WTC11 (cell line): ENCODE results near the gene IFT20. TPM values are rescaled to one million over a fixed set of nuclear protein-coding genes. Genes with fewer than 3 reads are reported as not detected.

ENCODE experiments used
- ATAC-seq: fragments of 200-7000 bp; cut with Tn5 transposase; 2 replicates; pipeline ENCODE4 v1.10.0; 2021; ENCODE audit warnings: mild to moderate bottlenecking, moderate library complexity
- CTCF ChIA-PET: fragments of 300-600 bp; sonication (Branson Sonifier 250); formaldehyde crosslinking; loops from one replicate; lab custom pipeline; 2021; ENCODE audit warnings: antibody characterized with exemption; lab: Charles Lee
- POLR2A ChIA-PET: fragments of 350-600 bp; sonication (Branson Sonifier 250); formaldehyde crosslinking; loops from one replicate; lab custom pipeline; 2021; ENCODE audit warnings: antibody characterized with exemption; lab: Charles Lee
- DNase-seq: peaks from one replicate; pipeline ENCODE4 v3.0.0; 2021; ENCODE audit warnings: low spot score
- H3K27ac Mint-ChIP-seq: 2 replicates; pipeline ENCODE4 v1.8.0; 2021; ENCODE audit warnings: mixed read lengths
- H3K27me3 Mint-ChIP-seq: 2 replicates; pipeline ENCODE4 v1.8.0; 2021; ENCODE audit warnings: low read depth, mild to moderate bottlenecking, moderate library complexity, mixed read lengths
- H3K36me3 Mint-ChIP-seq: 2 replicates; pipeline ENCODE4 v1.8.0; 2021; ENCODE audit warnings: mixed read lengths
- H3K4me1 Mint-ChIP-seq: 2 replicates; pipeline ENCODE4 v1.8.0; 2022; ENCODE audit warnings: mixed read lengths
- H3K4me3 Mint-ChIP-seq: 2 replicates; pipeline ENCODE4 v1.8.0; 2021; ENCODE audit warnings: mild to moderate bottlenecking, moderate library complexity, mixed read lengths
- H3K9me3 Mint-ChIP-seq: 2 replicates; pipeline ENCODE4 v1.8.0; 2021; ENCODE audit warnings: mixed read lengths
- AFF4 ChIP-seq: sonication (generic); formaldehyde crosslinking; IDR thresholded peaks from 2 replicates; pipeline ENCODE4 v1.8.1; 2023; ENCODE audit warnings: mild to moderate bottlenecking, missing genetic modification reagents, borderline replicate concordance
- AR ChIP-seq: fragments of 250-450 bp; sonication (Bioruptor Pico); IDR thresholded peaks from 2 replicates; pipeline ENCODE4 v1.9.0; 2021; ENCODE audit warnings: mild to moderate bottlenecking
- E2F4 ChIP-seq: sonication (generic); formaldehyde crosslinking; IDR thresholded peaks from 2 replicates; pipeline ENCODE4 v1.8.1; 2022; ENCODE audit warnings: low read depth, mild to moderate bottlenecking, moderate library complexity, missing genetic modification reagents, borderline replicate concordance
- ELF4 ChIP-seq: sonication (generic); formaldehyde crosslinking; IDR thresholded peaks from 2 replicates; pipeline ENCODE4 v1.8.1; 2022; ENCODE audit warnings: low read depth, mild to moderate bottlenecking, moderate library complexity, missing genetic modification reagents
- ERG ChIP-seq: fragments of 250-450 bp; sonication (Bioruptor Pico); IDR thresholded peaks from 2 replicates; pipeline ENCODE4 v1.8.0; 2021; ENCODE audit warnings: mild to moderate bottlenecking
- HMGA2 ChIP-seq: fragments of 250-450 bp; sonication (Bioruptor Pico); IDR thresholded peaks from 2 replicates; pipeline ENCODE4 v1.4.0; 2021; ENCODE audit warnings: mild to moderate bottlenecking, moderate library complexity
- JAZF1 ChIP-seq: fragments of 250-450 bp; sonication (Bioruptor Pico); IDR thresholded peaks from 2 replicates; pipeline ENCODE4 v1.9.0; 2021; ENCODE audit warnings: moderate library complexity, mild to moderate bottlenecking, inconsistent platforms
- KAT7 ChIP-seq: sonication (generic); formaldehyde crosslinking; IDR thresholded peaks from 2 replicates; pipeline ENCODE4 v1.8.1; 2023; ENCODE audit warnings: missing genetic modification reagents, mild to moderate bottlenecking, borderline replicate concordance
- NR2C2 ChIP-seq: sonication (generic); formaldehyde crosslinking; IDR thresholded peaks from 2 replicates; pipeline ENCODE4 v1.8.0; 2022; ENCODE audit warnings: mild to moderate bottlenecking, missing genetic modification reagents
- OVOL2 ChIP-seq: fragments of 250-450 bp; sonication (Bioruptor Pico); IDR thresholded peaks from 2 replicates; pipeline ENCODE4 v1.9.0; 2021; ENCODE audit warnings: mild to moderate bottlenecking, borderline replicate concordance
- SMAD3 ChIP-seq: sonication (generic); formaldehyde crosslinking; IDR thresholded peaks from 2 replicates; pipeline ENCODE4 v1.8.0; 2022; ENCODE audit warnings: missing genetic modification reagents, mild to moderate bottlenecking, borderline replicate concordance
- SOX15 ChIP-seq: fragments of 250-450 bp; sonication (Bioruptor Pico); IDR thresholded peaks from 2 replicates; pipeline ENCODE4 v1.9.0; 2021; ENCODE audit warnings: mild to moderate bottlenecking
- ZBTB43 ChIP-seq: sonication (generic); formaldehyde crosslinking; IDR thresholded peaks from 2 replicates; pipeline ENCODE4 v1.8.1; 2023; ENCODE audit warnings: mild to moderate bottlenecking, missing genetic modification reagents
- ZNF121 ChIP-seq: sonication (generic); formaldehyde crosslinking; IDR thresholded peaks from 2 replicates; pipeline ENCODE4 v1.8.0; 2023; ENCODE audit warnings: missing genetic modification reagents
- ZNF281 ChIP-seq: sonication (generic); formaldehyde crosslinking; IDR thresholded peaks from 2 replicates; pipeline ENCODE4 v1.8.0; 2023; ENCODE audit warnings: mild to moderate bottlenecking, missing genetic modification reagents
- ZNF425 ChIP-seq: fragments of 250-450 bp; sonication (Bioruptor Pico); conservative IDR thresholded peaks from 2 replicates; pipeline ENCODE4 v1.9.0; 2021; ENCODE audit warnings: mild to moderate bottlenecking
- ZSCAN18 ChIP-seq: fragments of 250-450 bp; sonication (Bioruptor Pico); IDR thresholded peaks from 2 replicates; pipeline ENCODE4 v2.1.2; 2022; ENCODE audit warnings: mild to moderate bottlenecking, moderate library complexity
- total RNA-seq: library from RNA; stranded (reverse); gene quantifications from 3 replicates; pipeline ENCODE4 v1.2.3, GENCODE V29; 2021

IFT20 gene
- total RNA-seq, 1 experiment from 2014 or later: 17.6 TPM

GRCh38 chr17:28293994-28294393 is 41.3 kb downstream of the IFT20 start:
- no peak for ATAC-seq

More at GRCh38 chr17:28293994-28294393, 41.3 kb downstream of the IFT20 start:
- Mint-ChIP-seq H3K9me3 (no peaks in the 10 kb centered on the region), H3K27ac (no peak overlapping the region), H3K4me3 (no peak overlapping the region), H3K4me1 (no peaks in the 10 kb centered on the region), H3K27me3 (peaks cover 5% of the 10 kb centered on the region; the same call in 1 of the 2 replicates), H3K36me3 (no peaks in the 10 kb centered on the region)
- no peak for DNase-seq
- TF ChIP-seq ZNF425 (CRISPR knock-in tag) (no peak), HMGA2 (no peak), ZNF121 (CRISPR knock-in tag) (no peak), SMAD3 (CRISPR knock-in tag) (no peak), ZSCAN18 (CRISPR knock-in tag) (no peak), NR2C2 (no peak), KAT7 (CRISPR knock-in tag) (no peak), OVOL2 (CRISPR knock-in tag) (no peak), SOX15 (no peak), ELF4 (no peak), E2F4 (CRISPR knock-in tag) (no peak), JAZF1 (CRISPR knock-in tag) (no peak), ERG (CRISPR knock-in tag) (no peak), ZNF281 (CRISPR knock-in tag) (no peak), ZBTB43 (CRISPR knock-in tag) (no peak), AR (CRISPR knock-in tag) (no peak), AFF4 (no peak)
- ChIA-PET CTCF (no interaction called here), POLR2A (interaction anchor here (0.9 kb wide), 1 partner anchor 42 kb away, joined by 4 read pairs; the partner anchor contains the start of genes IFT20 and TNFAIP1)
